A549 (cell line): Measurements from ENCODE around the gene MAD1L1. TPM values are rescaled to one million over a fixed set of nuclear protein-coding genes. Genes with fewer than 3 reads are reported as not detected.

Source experiments
- ATAC-seq, 2 experiments: fragments of 200-7000 bp in 1 of 2; fragments of >200 bp in 1 of 2; cut with Nextera tagmentation in 1 of 2; cut with Tn5 transposase in 1 of 2; 3 replicates each; pipeline versions ENCODE4 v1.8.0 to v1.9.1; 2018 to 2020; ENCODE audit warnings: mild to moderate bottlenecking in 1 of 2, moderate library complexity in 1 of 2
- CTCF ChIA-PET: fragments of 300-600 bp; sonication (Branson Sonifier 250); formaldehyde crosslinking; extraction: SDS; loops from one replicate; lab custom pipeline; 2021; ENCODE audit warnings: antibody characterized with exemption, inconsistent platforms; lab: Yijun Ruan, JAX
- POLR2A ChIA-PET: fragments of 350-600 bp; formaldehyde crosslinking; extraction: SDS; loops from one replicate; lab custom pipeline; 2021; ENCODE audit warnings: antibody characterized with exemption, inconsistent platforms; lab: Yijun Ruan, JAX
- DNase-seq, 2 experiments: peaks; one replicate each; pipeline versions ENCODE4 v3.0.0 to v3.0.0-alpha.2; 2011 to 2016; ENCODE audit warnings: low read depth in 1 of 2, low spot score in 1 of 2
- FAIRE-seq: peaks from 2 replicates; lab custom pipeline; 2011; peaks lifted over from hg19 to GRCh38; lab: Jason Lieb, UNC
- H3K27ac ChIP-seq, 2 experiments: fragments of >200 bp; sonication (Bioruptor Twin); formaldehyde crosslinking; 3 replicates each; pipeline ENCODE4 v1.5.1; 2016 to 2017
- H3K4me1 ChIP-seq: fragments of >200 bp; sonication (Bioruptor Twin); formaldehyde crosslinking; 3 replicates; pipeline ENCODE4 v1.6.1; 2016
- H3K4me2 ChIP-seq: fragments of >200 bp; sonication (Bioruptor Twin); formaldehyde crosslinking; 3 replicates; pipeline ENCODE4 v1.6.1; 2016
- H3K4me3 ChIP-seq: fragments of >200 bp; sonication (Bioruptor Twin); formaldehyde crosslinking; 3 replicates; pipeline ENCODE4 v1.5.1; 2016
- H3K9me3 ChIP-seq: fragments of >200 bp; sonication (Bioruptor Twin); formaldehyde crosslinking; 3 replicates; pipeline ENCODE4 v1.6.1; 2016
- CBX2 ChIP-seq: fragments of 200-600 bp; sonication (generic); IDR thresholded peaks from 2 replicates; pipeline ENCODE4 v1.6.1; 2016; ENCODE audit warnings: low read depth, mild to moderate bottlenecking, borderline replicate concordance
- CEBPB ChIP-seq, 2 experiments: fragments of >200 bp in 1 of 2; sonication (Bioruptor Twin) in 1 of 2; formaldehyde crosslinking in 1 of 2; IDR thresholded peaks; 2 replicates each; pipeline ENCODE4 v1.6.1; 2012 to 2016
- CHD2 ChIP-seq: fragments of 150-350 bp; IDR thresholded peaks from 2 replicates; pipeline ENCODE4 v1.6.1; 2014; ENCODE audit warnings: low read length; ENCODE audit not compliant: partially characterized antibody
- CHD4 ChIP-seq: fragments of 200-600 bp; sonication (generic); IDR thresholded peaks from 2 replicates; pipeline ENCODE4 v1.6.1; 2016; ENCODE audit warnings: antibody characterized with exemption, mild to moderate bottlenecking, borderline replicate concordance
- E2F6 ChIP-seq: IDR thresholded peaks from 2 replicates; pipeline ENCODE4 v1.6.1; 2012; ENCODE audit warnings: low read depth, borderline replicate concordance
- EHF ChIP-seq: fragments of 250-450 bp; sonication (Bioruptor Pico); IDR thresholded peaks from 2 replicates; pipeline ENCODE4 v1.5.0; 2020; ENCODE audit warnings: mild to moderate bottlenecking
- EHMT2 ChIP-seq: fragments of 200-600 bp; sonication (generic); IDR thresholded peaks from 2 replicates; pipeline ENCODE4 v1.6.1; 2016; ENCODE audit warnings: antibody characterized with exemption, low read depth, mild to moderate bottlenecking, moderate library complexity
- ELK1 ChIP-seq: fragments of 150-350 bp; IDR thresholded peaks from 2 replicates; pipeline ENCODE4 v1.6.1; 2014; ENCODE audit warnings: low read depth, mild to moderate bottlenecking, low read length
- FOSB ChIP-seq: fragments of 250-450 bp; sonication (Bioruptor Pico); IDR thresholded peaks from 2 replicates; pipeline ENCODE4 v1.5.0; 2020; ENCODE audit warnings: mild to moderate bottlenecking, moderate library complexity
- FOXS1 ChIP-seq: fragments of 250-450 bp; sonication (Bioruptor Pico); IDR thresholded peaks from 2 replicates; pipeline ENCODE4 v1.5.0; 2020; ENCODE audit warnings: mild to moderate bottlenecking, moderate library complexity
- HEYL ChIP-seq: fragments of 250-450 bp; sonication (Bioruptor Pico); IDR thresholded peaks from 2 replicates; pipeline ENCODE4 v1.8.0; 2021; ENCODE audit warnings: mild to moderate bottlenecking, moderate library complexity
- HMGXB4 ChIP-seq: fragments of 250-450 bp; sonication (Bioruptor Pico); IDR thresholded peaks from 2 replicates; pipeline ENCODE4 v1.5.0; 2021; ENCODE audit warnings: mild to moderate bottlenecking, moderate library complexity, borderline replicate concordance
- HOXB13 ChIP-seq: fragments of 250-450 bp; sonication (Bioruptor Pico); IDR thresholded peaks from 2 replicates; pipeline ENCODE4 v1.5.0; 2020; ENCODE audit warnings: low read depth, mild to moderate bottlenecking, moderate library complexity
- JUN ChIP-seq, 2 experiments: fragments of >200 bp; sonication (Bioruptor Twin); formaldehyde crosslinking; IDR thresholded peaks; 2 replicates in 1 of 2; 3 replicates in 1 of 2; pipeline ENCODE4 v1.6.1; 2016 to 2017
- JUNB ChIP-seq: fragments of >200 bp; sonication (Bioruptor Twin); formaldehyde crosslinking; IDR thresholded peaks from 2 replicates; pipeline ENCODE4 v1.6.1; 2016
- MAZ ChIP-seq: fragments of 150-350 bp; IDR thresholded peaks from 2 replicates; pipeline ENCODE4 v1.6.1; 2014; ENCODE audit warnings: antibody characterized with exemption, low read depth, low read length, borderline replicate concordance
- NR3C1 ChIP-seq: fragments of >200 bp; sonication (Bioruptor Twin); formaldehyde crosslinking; IDR thresholded peaks from 3 replicates; pipeline ENCODE4 v1.6.1; 2017
- POLR2A ChIP-seq: IDR thresholded peaks from 2 replicates; pipeline ENCODE4 v1.6.1; 2012; ENCODE audit warnings: mild to moderate bottlenecking, low read length
- RAD21 ChIP-seq, 2 experiments: fragments of >200 bp in 1 of 2; sonication (Bioruptor Twin) in 1 of 2; formaldehyde crosslinking in 1 of 2; IDR thresholded peaks in 1 of 2; conservative IDR thresholded peaks in 1 of 2; 2 replicates in 1 of 2; 3 replicates in 1 of 2; pipeline ENCODE4 v1.6.1; 2012 to 2018; ENCODE audit warnings: inconsistent platforms in 1 of 2
- RARB ChIP-seq: fragments of 250-450 bp; sonication (Bioruptor Pico); IDR thresholded peaks from 2 replicates; pipeline ENCODE4 v1.8.0; 2021; ENCODE audit warnings: mild to moderate bottlenecking, moderate library complexity
- RCOR1 ChIP-seq: fragments of 150-350 bp; IDR thresholded peaks from 2 replicates; pipeline ENCODE4 v1.6.1; 2014; ENCODE audit warnings: antibody characterized with exemption, low read length, low read depth
- SMC3 ChIP-seq: fragments of >200 bp; sonication (Bioruptor Twin); formaldehyde crosslinking; IDR thresholded peaks from 3 replicates; pipeline ENCODE4 v1.6.1; 2018; ENCODE audit warnings: inconsistent platforms
- TP53 ChIP-seq: fragments of 250-450 bp; sonication (Bioruptor Pico); IDR thresholded peaks from 2 replicates; pipeline ENCODE4 v1.5.0; 2021; ENCODE audit warnings: mild to moderate bottlenecking, moderate library complexity
- ZC3H11A ChIP-seq: fragments of 450-650 bp; IDR thresholded peaks from 2 replicates; pipeline ENCODE4 v1.6.1; 2014; ENCODE audit warnings: antibody characterized with exemption, mild to moderate bottlenecking
- ZFP36 ChIP-seq: fragments of 450-650 bp; IDR thresholded peaks from 2 replicates; pipeline ENCODE4 v1.6.1; 2014; ENCODE audit warnings: borderline replicate concordance; ENCODE audit not compliant: partially characterized antibody
- ZNF302 ChIP-seq: fragments of 250-450 bp; sonication (Bioruptor Pico); IDR thresholded peaks from 2 replicates; pipeline ENCODE4 v1.9.0; 2021; ENCODE audit warnings: inconsistent platforms, mild to moderate bottlenecking, moderate library complexity
- ZSCAN20 ChIP-seq: fragments of 250-450 bp; sonication (Bioruptor Pico); IDR thresholded peaks from 2 replicates; pipeline ENCODE4 v1.8.0; 2022; ENCODE audit warnings: mild to moderate bottlenecking, moderate library complexity
- WGBS: methylation state at CpG from one replicate; pipeline ENCODE4 v1.1.6; 2017; ENCODE audit errors: missing lambda C conversion rate; 5-methylcytosine and 5-hydroxymethylcytosine counted together
- polyA plus RNA-seq, 4 experiments: library from polyadenylated mRNA; depleted of rRNA in 3 of 4; stranded (reverse); fragments of >200 nt; fragmentation: RNase III in 1 of 4; extraction: RNeasy Plus Mini Kit Qiagen cat#74134 plus additional on column Dnase treatment in 1 of 4; gene quantifications; 2 replicates in 3 of 4; 3 replicates in 1 of 4; pipeline ENCODE4 v1.2.3, GENCODE V29; 2011 to 2017

Gene MAD1L1
- polyA plus RNA-seq, 2 of the 4 experiments (the other 2 are of a cell fraction), result 13.6 to 16.6 TPM

GRCh38 chr7:2258661-2259365 lies 26.1 kb upstream of the MAD1L1 start:
- Histone ChIP-seq H3K4me3 (no peak overlapping the region), H3K27ac (no peak overlapping the region), H3K4me1 (peaks cover 9% of the 10 kb centered on the region), H3K9me3 (no peaks in the 10 kb centered on the region), H3K4me2 (no peak overlapping the region)
- TF ChIP-seq FOSB (CRISPR knock-in tag) (no peak), ZSCAN20 (CRISPR knock-in tag) (no peak), HMGXB4 (CRISPR knock-in tag) (no peak), JUNB (no peak), HOXB13 (CRISPR knock-in tag) (no peak), TP53 (CRISPR knock-in tag) (no peak), ZFP36 (no peak), SMC3 (no peak)
- WGBS, result 93% methylated on average over 32 of the region's 34 CpGs
- no peak for FAIRE-seq
- ChIA-PET POLR2A (no interaction called here), CTCF (interaction anchor here (0.7 to 2.2 kb wide), 4 partner anchors 11 to 594 kb away, joined by 3 to 7 read pairs (median 6); no protein-coding TSS in a partner anchor)
- DNase-seq, result no peak
- ATAC-seq, result no peak

- 91% methylated on average over 17 of the region's 17 CpGs for WGBS
- Histone ChIP-seq H3K4me1 (peaks cover 9% of the 10 kb centered on the region), H3K4me2 (no peak overlapping the region), H3K9me3 (no peaks in the 10 kb centered on the region), H3K4me3 (no peak overlapping the region), H3K27ac (no peak overlapping the region)
- CTCF ChIA-PET, result interaction anchor here (0.7 to 1.1 kb wide), 2 partner anchors 91 to 194 kb away, joined by 3 read pairs; no protein-coding TSS in a partner anchor
- DNase-seq (no peak), FAIRE-seq (no peak), ATAC-seq (no peak)
- TF ChIP-seq ELK1, result no peak
- no peak for TF ChIP-seq MAZ
- TF ChIP-seq EHF, result no peak
- TF ChIP-seq POLR2A, result no peak
- no peak for TF ChIP-seq SMC3
- no peak for TF ChIP-seq CHD4
- TF ChIP-seq RCOR1, result no peak
- no peak for TF ChIP-seq ZC3H11A
- TF ChIP-seq EHMT2, result no peak
- no peak for TF ChIP-seq FOXS1 (CRISPR knock-in tag)
- no peak for TF ChIP-seq TP53 (CRISPR knock-in tag)
- no peak for TF ChIP-seq CBX2
- TF ChIP-seq CEBPB (IDR thresholded peaks at IDR 0.05), result no peak
- POLR2A ChIA-PET, result no interaction called here
These were observed 24.9 kb upstream of the MAD1L1 start for GRCh38 chr7:2257651-2258050.

- no peak overlapping the region for H3K27ac ChIP-seq
- peaks cover 9% of the 10 kb centered on the region for H3K4me1 ChIP-seq
- DNase-seq, result no peak
- WGBS, result 92% methylated on average over 38 of the region's 38 CpGs
- CTCF ChIA-PET, result interaction anchor here (0.7 to 1.2 kb wide), 3 partner anchors 9 to 194 kb away, joined by 3 to 5 read pairs (median 3); no protein-coding TSS in a partner anchor
- FAIRE-seq, result no peak
- H3K9me3 ChIP-seq, result no peaks in the 10 kb centered on the region
- POLR2A ChIA-PET, result no interaction called here
- ATAC-seq, result no peak
- no peak overlapping the region for H3K4me3 ChIP-seq
- no peak overlapping the region for H3K4me2 ChIP-seq
- no peak for TF ChIP-seq JUN (IDR thresholded peaks at IDR 0.05)
- no peak for TF ChIP-seq RAD21 (conservative IDR thresholded peaks at IDR 0.05 in 1 of 2, IDR thresholded peaks at IDR 0.05 in 1 of 2)
- TF ChIP-seq HMGXB4 (CRISPR knock-in tag), result no peak
- TF ChIP-seq NR3C1, result no peak
- TF ChIP-seq EHMT2, result no peak
- no peak for TF ChIP-seq JUNB
- no peak for TF ChIP-seq HEYL (CRISPR knock-in tag)
- TF ChIP-seq CHD2, result no peak
- TF ChIP-seq ELK1, result no peak
- no peak for TF ChIP-seq ZNF302
- TF ChIP-seq SMC3, result no peak
- TF ChIP-seq RARB (CRISPR knock-in tag), result no peak
- TF ChIP-seq E2F6, result no peak
- no peak for TF ChIP-seq FOSB (CRISPR knock-in tag)
These were observed 24.4 kb upstream of the MAD1L1 start for GRCh38 chr7:2257046-2257551.
